Measurements from ENCODE around the gene QPRT. TPM values are rescaled to one million over a fixed set of nuclear protein-coding genes. Genes with fewer than 3 reads are reported as not detected.
"Not testable (repeated sequence)": the region's sequence is repeated elsewhere in the genome, so short reads cannot be mapped to it uniquely, and the experiment has no call there.

QPRT gene
- total RNA-seq (2014; rRNA removed; shearing (Covaris generic)) = 51.0 and 51.9 TPM in 2 replicates

DNA sequence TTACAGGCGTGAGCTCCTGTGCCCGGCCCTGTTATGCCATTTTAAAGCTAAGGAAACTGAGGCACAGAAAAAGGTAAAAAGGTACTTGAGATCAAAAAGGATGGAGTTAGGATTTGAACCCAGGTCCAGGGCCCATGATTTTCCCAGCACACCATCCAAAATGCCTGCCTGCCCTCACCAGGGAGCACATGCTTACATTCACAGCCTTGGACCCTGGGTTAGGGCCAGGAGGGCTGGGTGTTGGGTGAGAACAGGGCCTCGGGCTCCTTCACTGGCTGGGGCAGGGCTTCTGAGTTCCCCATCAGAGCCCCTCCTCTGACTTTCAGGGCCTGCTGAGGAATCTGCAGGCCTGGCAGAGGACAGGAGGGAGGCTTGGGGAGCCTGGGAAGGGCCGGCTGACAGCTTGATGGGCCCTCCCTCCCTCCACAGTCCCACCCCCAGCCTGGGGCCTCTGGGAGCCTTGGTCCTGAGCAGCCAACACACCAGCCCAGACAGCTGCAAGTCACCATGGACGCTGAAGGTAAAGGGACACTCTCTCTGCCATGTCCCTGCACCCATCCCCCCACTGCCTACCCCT lies at the start of gene QPRT:
QPRT (plus strand) TSS at position 490 of the 577 bp plus-strand sequence; CDS start at position 508, 18 bp downstream.
- H3K4me3 ChIP-seq = peak within 1 kb of the TSS; percentile 65
- H3K9me3 ChIP-seq (replicated peaks) = no peaks in the 10 kb centered on the region
- H3K27ac ChIP-seq = peak within 1 kb of the TSS; percentile 84
- no peaks in the 10 kb centered on the region for H3K36me3 ChIP-seq
- peak; percentile 92 for DNase-seq
- no peaks in the 10 kb centered on the region for H3K27me3 ChIP-seq
- peaks cover 5% of the 10 kb centered on the region; the same call in 1 of the 2 replicates for H3K4me1 ChIP-seq

DNA sequence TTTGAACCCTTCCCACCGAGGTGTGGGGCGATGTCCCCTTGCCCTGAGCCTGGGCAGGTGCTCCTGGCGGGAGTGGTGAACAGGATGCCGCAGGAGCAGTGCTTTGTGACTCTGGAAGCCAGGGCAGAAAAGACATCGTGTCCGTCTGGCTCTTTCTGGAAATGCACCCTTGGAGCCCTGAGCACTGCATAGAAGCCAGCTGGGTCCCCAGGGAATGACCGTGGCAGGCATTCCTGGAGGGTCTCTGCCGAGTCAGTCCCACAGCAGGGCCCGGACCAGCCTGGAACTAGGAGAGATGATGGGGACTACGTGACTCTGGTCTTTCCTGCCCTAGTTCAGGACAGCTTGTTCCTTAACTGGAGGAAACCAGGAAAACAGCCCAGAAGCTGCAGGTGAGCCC lies 49.7 kb upstream of the QPRT start:
- peak; percentile 21 to 24 for DNase-seq
- not testable (repeated sequence) for H3K27me3 ChIP-seq; H3K4me3 ChIP-seq; H3K9me3 ChIP-seq (replicated peaks); H3K4me1 ChIP-seq; H3K27ac ChIP-seq; H3K36me3 ChIP-seq

DNA sequence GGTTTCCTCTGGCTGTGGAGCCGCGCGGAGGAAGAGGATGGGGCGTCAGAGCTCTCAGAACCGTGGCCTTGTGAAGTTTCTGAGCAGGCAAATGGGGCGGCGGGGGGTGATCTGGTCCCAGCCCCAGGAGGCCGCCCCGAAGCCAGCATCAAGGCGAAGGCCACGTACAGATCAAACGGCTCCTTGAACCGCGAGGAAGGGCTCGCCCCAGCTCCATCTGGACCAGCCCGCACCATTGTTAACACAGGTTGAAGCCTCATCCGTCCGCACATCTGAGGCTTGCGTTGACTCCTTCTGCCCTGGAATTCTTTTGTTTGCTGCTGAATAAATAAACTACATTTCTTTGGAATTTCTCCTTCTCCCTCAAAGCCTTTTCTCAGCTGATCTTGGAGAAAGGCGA lies 47.3 kb upstream of the QPRT start:
- H3K27ac ChIP-seq; H3K4me1 ChIP-seq; H3K36me3 ChIP-seq; H3K9me3 ChIP-seq (replicated peaks); DNase-seq; H3K27me3 ChIP-seq; H3K4me3 ChIP-seq: not testable (repeated sequence)

DNA sequence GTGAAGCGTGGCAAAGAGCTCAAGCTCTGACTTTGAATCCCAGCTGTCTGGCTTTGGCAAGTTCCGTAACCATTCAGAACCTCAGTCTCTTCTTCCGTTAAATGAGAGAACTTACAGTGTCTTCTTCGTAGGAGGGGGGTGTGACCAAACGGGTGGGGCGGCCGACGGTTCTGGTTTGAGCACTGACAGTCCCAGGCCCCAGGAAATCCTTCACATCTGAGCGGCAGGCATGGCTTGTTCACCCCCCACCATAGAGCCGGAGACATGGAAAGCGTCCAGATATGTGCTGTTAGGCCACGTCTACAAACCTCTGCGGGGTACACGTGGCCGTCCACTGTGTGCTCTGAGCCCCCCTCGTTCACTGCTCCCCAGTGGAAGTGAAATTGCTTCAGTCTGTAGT lies 43.1 kb upstream of the QPRT start:
- not testable (repeated sequence) for H3K9me3 ChIP-seq (replicated peaks); H3K36me3 ChIP-seq; H3K4me3 ChIP-seq; DNase-seq; H3K27ac ChIP-seq; H3K27me3 ChIP-seq; H3K4me1 ChIP-seq

DNA sequence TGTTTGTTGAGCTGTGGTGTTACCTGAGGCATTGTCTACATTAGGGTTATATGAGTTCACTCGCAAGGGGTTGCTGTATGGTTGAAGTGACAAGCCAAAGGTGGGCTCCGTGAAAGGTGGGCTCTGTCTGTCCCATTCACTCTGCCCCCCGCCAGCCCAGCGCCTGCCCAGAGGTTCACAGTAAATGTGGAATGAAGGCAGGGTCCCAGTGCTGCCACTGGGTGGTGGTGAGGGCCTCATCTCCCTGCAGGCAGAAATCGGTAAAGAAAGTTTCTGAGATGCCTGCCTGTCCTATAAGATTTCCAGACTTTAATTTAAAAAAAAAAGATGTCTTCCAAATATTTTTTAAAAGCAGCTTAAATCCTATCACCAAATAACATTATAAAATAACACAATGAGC lies 42.6 kb upstream of the QPRT start:
- H3K4me1 ChIP-seq; DNase-seq; H3K27ac ChIP-seq; H3K36me3 ChIP-seq; H3K9me3 ChIP-seq (replicated peaks); H3K4me3 ChIP-seq; H3K27me3 ChIP-seq: not testable (repeated sequence)

DNA sequence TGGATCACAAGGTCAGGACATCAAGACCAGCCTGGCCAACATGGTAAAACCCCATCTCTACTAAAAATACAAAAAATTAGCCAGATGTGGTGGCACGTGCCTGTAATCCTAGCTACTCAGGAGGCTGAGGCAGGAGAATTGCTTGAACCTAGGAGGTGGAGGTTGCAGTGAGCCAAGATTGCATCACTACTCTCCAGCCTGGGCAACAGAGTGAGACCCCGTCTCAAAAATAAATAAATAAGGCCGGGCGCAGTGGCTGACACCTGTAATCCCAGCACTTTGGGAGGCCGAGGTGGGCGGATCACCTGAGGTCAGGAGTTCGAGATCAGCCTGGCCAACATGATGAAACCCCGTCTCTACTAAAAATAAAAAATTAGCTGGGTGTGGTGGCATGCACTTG lies 40.2 kb upstream of the QPRT start:
- not testable (repeated sequence) for H3K27me3 ChIP-seq; H3K4me3 ChIP-seq; H3K9me3 ChIP-seq (replicated peaks); H3K36me3 ChIP-seq; DNase-seq; H3K4me1 ChIP-seq; H3K27ac ChIP-seq

DNA sequence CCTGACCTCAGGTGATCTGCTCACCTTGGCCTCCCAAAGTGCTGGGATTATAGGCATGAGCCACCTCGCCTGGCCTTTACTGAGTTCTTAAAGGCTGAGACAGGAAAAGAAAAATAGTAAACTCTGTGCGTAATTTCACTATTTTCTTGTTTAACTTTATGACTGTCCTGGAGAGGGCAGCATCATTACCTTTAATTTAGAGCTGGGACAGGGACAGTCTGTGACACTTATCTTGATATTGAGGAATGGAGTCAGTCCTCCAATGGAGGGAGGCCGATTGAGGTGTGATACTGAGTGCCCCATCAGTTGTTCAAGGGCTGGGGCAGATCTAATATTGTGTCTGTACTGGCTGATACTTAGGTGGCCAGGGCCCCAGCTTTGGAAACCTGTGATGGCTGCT lies 37.4 kb upstream of the QPRT start:
- no peak overlapping the region for H3K27ac ChIP-seq
- no peaks in the 10 kb centered on the region for H3K9me3 ChIP-seq (replicated peaks)
- H3K27me3 ChIP-seq = no peaks in the 10 kb centered on the region
- no peaks in the 10 kb centered on the region for H3K4me1 ChIP-seq
- DNase-seq = peak in 1 of 2 experiments; percentile 14
- H3K4me3 ChIP-seq = no peak overlapping the region
- no peaks in the 10 kb centered on the region for H3K36me3 ChIP-seq

DNA sequence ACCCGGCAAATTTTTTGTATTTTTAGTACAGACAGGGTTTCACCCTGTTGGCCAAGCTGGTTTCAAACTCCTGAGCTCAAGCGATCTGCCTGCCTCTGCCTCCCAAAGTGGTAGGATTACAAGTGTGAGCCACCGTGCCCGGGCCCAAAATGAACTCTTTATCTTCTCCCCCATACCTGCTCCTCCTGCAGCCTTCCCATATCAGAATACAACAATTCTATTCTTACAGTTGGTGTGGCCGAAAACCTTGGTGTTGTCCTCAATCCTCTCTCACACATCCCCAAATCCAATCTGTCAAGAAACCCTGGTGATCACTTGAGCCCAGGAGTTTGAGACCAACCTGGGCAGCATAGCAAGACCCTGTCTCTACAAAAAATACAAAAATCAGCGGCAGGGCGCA lies 35.4 kb upstream of the QPRT start:
- H3K27me3 ChIP-seq = no peaks in the 10 kb centered on the region
- DNase-seq = no peak
- no peaks in the 10 kb centered on the region for H3K4me1 ChIP-seq
- H3K9me3 ChIP-seq (replicated peaks) = no peaks in the 10 kb centered on the region
- H3K27ac ChIP-seq = no peak overlapping the region
- no peaks in the 10 kb centered on the region for H3K36me3 ChIP-seq
- no peak overlapping the region for H3K4me3 ChIP-seq

DNA sequence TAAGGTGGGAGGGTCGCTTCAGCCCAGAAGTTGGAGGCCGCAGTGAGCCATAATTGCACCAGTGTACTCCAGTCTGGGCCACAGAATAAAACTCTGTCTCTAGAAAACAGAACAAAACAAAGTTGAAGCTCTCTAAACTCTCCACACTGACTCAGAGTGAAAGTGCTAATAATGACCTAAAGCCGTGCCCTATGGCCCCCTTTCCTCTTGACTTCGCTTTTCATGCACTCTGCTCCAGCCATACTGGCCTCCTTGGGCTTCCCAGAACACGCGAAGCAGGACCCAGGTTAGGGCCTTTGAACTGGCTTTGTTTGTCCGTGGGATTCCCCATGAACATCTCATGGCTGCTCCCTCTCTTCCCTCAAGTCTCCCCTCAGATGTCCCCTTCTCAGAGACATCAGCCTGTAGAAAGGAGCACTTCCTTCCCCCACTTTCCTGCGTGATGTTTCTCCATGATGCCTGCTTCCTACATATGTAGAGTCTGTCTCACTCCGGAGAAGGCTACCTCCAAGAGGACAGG lies 34.6 kb upstream of the QPRT start:
- Histone ChIP-seq H3K36me3 (no peaks in the 10 kb centered on the region), H3K9me3 (replicated peaks) (no peaks in the 10 kb centered on the region), H3K27me3 (no peaks in the 10 kb centered on the region), H3K27ac (no peak overlapping the region), H3K4me1 (no peaks in the 10 kb centered on the region), H3K4me3 (no peak overlapping the region)
- DNase-seq = no peak

DNA sequence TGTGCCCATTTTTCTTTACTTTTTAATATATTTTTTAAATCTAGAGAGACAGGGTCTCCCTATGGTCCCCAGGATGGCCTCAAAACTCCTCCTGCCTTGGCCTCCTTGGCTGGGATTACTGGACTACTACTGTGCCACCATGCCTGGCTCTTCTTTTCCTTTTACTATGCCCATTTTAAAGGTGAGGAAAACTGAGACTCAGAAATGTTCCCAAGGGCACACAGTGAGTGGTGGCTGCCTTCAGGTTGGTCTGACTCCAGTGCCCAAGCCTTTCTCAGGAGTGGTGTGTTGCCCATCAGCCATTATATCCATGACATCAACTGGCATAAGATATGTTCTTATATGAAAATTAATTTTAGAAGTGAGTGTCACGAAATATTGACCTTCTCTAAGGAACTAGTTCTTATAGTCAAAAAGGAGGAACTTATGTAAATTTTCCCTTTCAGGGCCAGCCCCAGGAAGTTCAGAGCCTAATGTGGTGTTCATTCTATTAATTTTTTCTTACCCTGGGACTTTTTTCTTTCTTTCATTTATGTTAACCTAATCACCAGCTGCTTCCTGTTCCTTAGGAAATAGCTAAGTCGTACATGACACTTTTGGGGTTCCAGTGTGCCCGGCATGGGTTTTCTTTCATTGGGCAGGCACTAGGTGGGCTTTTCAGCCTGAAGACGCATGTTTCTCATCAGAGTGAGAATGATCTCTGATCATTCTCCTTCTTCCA lies 33.8 kb upstream of the QPRT start:
- no peak for DNase-seq
- Histone ChIP-seq H3K4me3 (no peak overlapping the region), H3K27me3 (no peaks in the 10 kb centered on the region), H3K36me3 (no peaks in the 10 kb centered on the region), H3K9me3 (replicated peaks) (no peaks in the 10 kb centered on the region), H3K4me1 (no peaks in the 10 kb centered on the region), H3K27ac (no peak overlapping the region)

DNA sequence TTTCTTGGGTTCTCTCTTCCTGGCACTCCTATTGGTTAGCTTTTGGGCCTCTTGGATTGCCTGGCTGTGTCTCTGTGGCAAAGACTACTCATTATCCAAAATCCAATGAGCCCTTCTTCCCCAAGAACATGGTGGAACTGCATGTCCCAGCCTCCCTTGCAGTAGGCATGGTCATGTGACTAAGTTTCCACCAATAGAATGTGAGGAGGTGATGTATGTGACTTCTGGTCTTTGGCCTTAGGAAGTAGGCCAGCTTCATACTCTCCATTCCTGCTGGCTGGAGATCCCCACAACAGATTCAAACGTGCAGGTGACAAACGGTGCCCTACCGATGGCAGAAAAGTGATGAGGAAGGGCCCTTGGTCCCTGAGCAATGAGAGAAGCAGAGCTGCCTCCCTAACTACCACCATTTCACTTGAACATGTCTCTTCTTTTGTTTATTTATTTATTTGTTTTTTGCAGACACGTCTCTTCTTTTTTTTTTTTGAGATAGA lies 33.2 kb upstream of the QPRT start:
- no peaks in the 10 kb centered on the region for H3K9me3 ChIP-seq (replicated peaks)
- no peaks in the 10 kb centered on the region for H3K4me1 ChIP-seq
- H3K36me3 ChIP-seq = no peaks in the 10 kb centered on the region
- H3K27ac ChIP-seq = no peak overlapping the region
- DNase-seq = peak; percentile 20 to 43
- H3K27me3 ChIP-seq = no peaks in the 10 kb centered on the region
- no peak overlapping the region for H3K4me3 ChIP-seq

DNA sequence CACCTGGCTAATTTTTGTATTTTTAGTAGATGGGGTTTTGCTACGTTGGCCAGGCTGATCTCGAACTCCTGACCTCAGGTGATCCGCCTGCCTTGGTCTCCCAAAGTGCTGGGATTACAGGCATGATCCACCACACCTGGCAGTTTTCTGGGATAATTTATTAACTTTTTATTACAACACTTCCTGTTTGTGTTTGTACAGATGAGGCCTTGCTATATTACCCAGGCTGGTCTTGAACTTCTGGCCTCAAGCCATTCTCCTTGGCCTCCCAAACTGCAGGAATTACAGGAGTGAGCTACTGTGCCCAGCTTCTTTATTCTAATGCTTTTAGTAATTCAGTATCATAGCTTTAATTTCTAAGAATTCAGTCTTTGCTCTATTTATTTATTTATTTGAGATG lies 32.0 kb upstream of the QPRT start:
- Histone ChIP-seq H3K36me3 (no peaks in the 10 kb centered on the region), H3K9me3 (replicated peaks) (no peaks in the 10 kb centered on the region), H3K27ac (no peak overlapping the region), H3K27me3 (no peaks in the 10 kb centered on the region), H3K4me3 (no peak overlapping the region), H3K4me1 (no peaks in the 10 kb centered on the region)
- DNase-seq = no peak

DNA sequence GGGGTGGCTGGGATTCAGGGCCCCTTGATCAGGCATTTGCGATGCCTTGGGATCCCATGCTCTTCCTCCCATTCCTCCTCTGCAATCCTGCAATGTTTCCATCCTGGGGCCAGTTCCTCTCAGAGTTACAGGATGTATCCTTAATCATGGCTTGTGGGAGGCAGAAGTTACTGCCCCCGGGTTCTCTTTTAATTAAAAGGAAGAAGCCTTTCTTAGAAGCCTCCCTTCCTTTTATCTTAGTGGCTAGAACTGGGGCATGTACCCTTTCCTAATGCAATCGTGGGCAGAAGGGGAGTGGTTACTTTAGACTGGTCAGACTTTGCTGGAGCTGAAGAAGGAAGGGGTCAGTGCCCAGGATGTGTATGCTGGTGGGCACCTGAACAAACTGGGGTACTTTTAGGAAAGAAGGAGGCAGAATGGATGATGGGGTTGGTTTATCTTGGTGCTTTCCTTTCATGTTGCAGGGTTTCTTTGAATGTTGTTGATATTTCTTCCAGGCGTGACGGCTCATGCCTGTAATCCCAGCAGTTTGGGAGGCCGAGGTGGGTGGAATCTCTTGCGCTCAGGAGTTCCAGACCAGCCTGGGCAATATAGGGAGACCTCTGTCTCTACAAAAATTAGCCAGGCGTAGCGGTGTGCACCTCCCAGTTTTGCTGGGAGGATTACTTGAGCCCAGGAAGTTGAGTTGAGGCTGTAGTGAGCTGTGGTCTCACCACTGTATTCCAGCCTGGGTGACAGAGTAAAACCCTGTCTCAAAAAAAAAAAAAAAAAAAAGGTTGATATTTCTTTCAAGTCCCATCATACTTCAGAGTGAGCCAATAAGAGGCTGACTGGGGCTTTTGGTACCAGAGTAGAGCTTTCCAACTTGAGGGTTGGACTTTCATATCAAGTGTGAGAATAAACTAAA lies 29.1 kb upstream of the QPRT start:
- no peaks in the 10 kb centered on the region for H3K27me3 ChIP-seq
- no peak overlapping the region for H3K4me3 ChIP-seq
- H3K4me1 ChIP-seq = no peaks in the 10 kb centered on the region
- H3K27ac ChIP-seq = no peak overlapping the region
- DNase-seq = no peak
- H3K9me3 ChIP-seq (replicated peaks) = no peaks in the 10 kb centered on the region
- H3K36me3 ChIP-seq = no peaks in the 10 kb centered on the region

DNA sequence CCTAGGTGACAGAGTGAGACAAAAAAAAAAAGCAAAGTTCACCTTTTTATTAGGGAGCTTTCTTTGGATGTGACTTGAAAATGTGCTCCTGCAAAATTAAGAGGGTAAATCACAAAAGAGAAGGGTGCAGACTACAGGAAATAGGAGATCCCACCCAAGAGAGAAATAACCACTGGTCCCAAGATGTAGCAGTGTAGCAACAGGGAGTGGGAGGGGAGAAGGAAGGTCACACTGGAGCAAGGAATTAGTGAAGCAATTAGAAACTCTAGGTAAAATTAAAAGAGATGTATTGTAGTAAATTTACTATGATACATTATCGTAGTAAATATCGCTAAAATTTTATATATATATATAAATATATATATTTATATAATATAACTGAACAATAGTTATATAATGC lies 28.2 kb upstream of the QPRT start:
- no peak overlapping the region for H3K27ac ChIP-seq
- no peaks in the 10 kb centered on the region for H3K36me3 ChIP-seq
- H3K4me1 ChIP-seq = no peaks in the 10 kb centered on the region
- no peak for DNase-seq
- H3K27me3 ChIP-seq = no peaks in the 10 kb centered on the region
- H3K9me3 ChIP-seq (replicated peaks) = no peaks in the 10 kb centered on the region
- no peak overlapping the region for H3K4me3 ChIP-seq

DNA sequence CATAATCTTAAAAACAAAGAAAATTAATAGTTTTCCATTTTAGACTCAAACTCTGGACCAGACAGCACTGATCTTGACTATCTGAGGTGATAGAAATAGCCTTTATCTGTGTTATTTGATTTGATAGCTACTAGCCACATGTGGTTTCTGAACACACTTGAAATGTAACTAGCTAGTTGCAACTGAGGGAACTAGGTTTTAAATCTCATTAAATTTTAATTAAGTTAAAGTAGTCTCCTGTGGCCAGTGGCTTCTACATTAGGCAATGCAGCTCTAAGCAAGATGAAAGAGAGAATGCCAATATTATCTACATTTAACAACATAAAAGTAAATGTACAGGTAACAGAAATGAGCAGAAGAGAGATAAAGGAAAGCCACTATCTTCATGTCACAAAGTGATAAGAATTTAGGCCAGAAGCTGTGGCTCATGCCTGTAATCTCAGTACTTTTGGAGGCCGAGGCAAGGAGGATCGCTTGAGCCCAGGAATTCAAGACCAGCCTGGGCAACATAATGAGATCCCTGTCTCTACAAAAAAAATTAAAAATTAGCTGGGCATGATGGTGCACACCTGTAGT lies 27.1 kb upstream of the QPRT start:
- Histone ChIP-seq H3K27me3 (no peaks in the 10 kb centered on the region), H3K4me3 (no peak overlapping the region), H3K4me1 (no peaks in the 10 kb centered on the region), H3K36me3 (no peaks in the 10 kb centered on the region), H3K9me3 (replicated peaks) (no peaks in the 10 kb centered on the region), H3K27ac (no peak overlapping the region)
- no peak for DNase-seq
